GM18858 (cell line): ENCODE results near the gene TSPEAR.
"Not testable (repeated sequence)": the region's sequence is repeated elsewhere in the genome, so short reads cannot be mapped to it uniquely, and the experiment has no call there.

Source experiments
- ATAC-seq: cut with Tn5 transposase; IDR thresholded peaks from one replicate; pipeline ENCODE4 v1.9.1; 2021; ENCODE audit not compliant: unreplicated experiment

TSPEAR gene

GRCh38 chr21:44703731-44704635 is 7.4 kb downstream of the TSPEAR start:
- no peak for ATAC-seq

GRCh38 chr21:44702973-44703730 is 8.2 kb downstream of the TSPEAR start:
- no peak for ATAC-seq

- no peak for ATAC-seq
Measured at GRCh38 chr21:44702111-44702972, 9.0 kb downstream of the TSPEAR start.

- ATAC-seq: no peak
Measured at GRCh38 chr21:44701541-44701940, 9.8 kb downstream of the TSPEAR start.

- ATAC-seq: no peak
Measured at GRCh38 chr21:44701023-44701400, 10.4 kb downstream of the TSPEAR start.

GRCh38 chr21:44700101-44701022 is 11.0 kb downstream of the TSPEAR start:
- no peak for ATAC-seq

- no peak for ATAC-seq
Measured at GRCh38 chr21:44699502-44700001, 11.8 kb downstream of the TSPEAR start.

GRCh38 chr21:44697811-44698734 is 13.3 kb downstream of the TSPEAR start:
- no peak for ATAC-seq

- not testable (repeated sequence) for ATAC-seq
Measured at GRCh38 chr21:44697172-44697810, 14.1 kb downstream of the TSPEAR start, which contains the start of gene KRTAP10-12. TSS of gene KRTAP10-12 (plus strand) at chr21:44697172. CDS start at chr21:44697202, 30 bp downstream.

GRCh38 chr21:44696572-44696971 is 14.8 kb downstream of the TSPEAR start:
- no peak for ATAC-seq

- ATAC-seq: no peak
Measured at GRCh38 chr21:44695641-44696040, 15.7 kb downstream of the TSPEAR start.

GRCh38 chr21:44695184-44695583 is 16.2 kb downstream of the TSPEAR start:
- no peak for ATAC-seq

GRCh38 chr21:44694776-44695175 is 16.6 kb downstream of the TSPEAR start:
- ATAC-seq: no peak

GRCh38 chr21:44692798-44693512 is 18.4 kb downstream of the TSPEAR start:
- ATAC-seq: no peak

- ATAC-seq: no peak
Measured at GRCh38 chr21:44691686-44692085, 19.7 kb downstream of the TSPEAR start.

- not testable (repeated sequence) for ATAC-seq
Measured at GRCh38 chr21:44689740-44690139, 21.6 kb downstream of the TSPEAR start.

- ATAC-seq: no peak
Measured at GRCh38 chr21:44687671-44688070, 23.7 kb downstream of the TSPEAR start.
